ENCODE data around the gene DLL4. TPM values are rescaled to one million over a fixed set of nuclear protein-coding genes. Genes with fewer than 3 reads are reported as not detected.

The DLL4 gene
- total RNA-seq, 2 experiments from 2014 or later = 0.15 to 0.19 TPM

GRCh38 chr15:40914486-40914885, 14.7 kb upstream of the DLL4 start:
- Histone ChIP-seq H3K9me2 (ENCODE audit: insufficient read depth, low read length) (no peaks in the 10 kb centered on the region), H3K4me2 (ENCODE audit: low read length) (no peak overlapping the region), H4K20me1 (ENCODE audit: insufficient read depth, low read length) (no peaks in the 10 kb centered on the region), H3K4me3 (ENCODE audit: low read depth, low read length, poor library complexity, severe bottlenecking) (no peak overlapping the region), H3K27ac (ENCODE audit: low read depth, low read length, poor library complexity, severe bottlenecking) (no peak overlapping the region), H2AFZ (ENCODE audit: low read length) (no peak overlapping the region), H3K9me3 (ENCODE audit: low read length) (no peaks in the 10 kb centered on the region), H3K36me3 (ENCODE audit: insufficient read depth, low read length) (no peaks in the 10 kb centered on the region), H3K79me2 (ENCODE audit: insufficient read depth, low read depth, low read length) (no peaks in the 10 kb centered on the region), H3K4me1 (ENCODE audit: insufficient read depth, low read length, poor library complexity, severe bottlenecking) (peaks cover 8% of the 10 kb centered on the region)
- TF ChIP-seq CTCF (conservative IDR thresholded peaks at IDR 0.05; ENCODE audit: low read length) (peak; percentile 77), EZH2phosphoT487 (IDR thresholded peaks at IDR 0.05; ENCODE audit: borderline replicate concordance, low read depth, low read length) (no peak)
- POLR2A ChIA-PET = no interaction called here
- DNase-seq (ENCODE audit: low spot score) = peak; percentile 41
- BruUV-seq (replicated peaks) = no TSS peak
- intact Hi-C loops (cut with micrococcal nuclease; ENCODE audit: unreplicated experiment) = no loop called here
- CTCF ChIA-PET (ENCODE audit: unreplicated experiment) = no interaction called here

- no peaks in the 10 kb centered on the region for H4K20me1 ChIP-seq (ENCODE audit: insufficient read depth, low read length)
- TF ChIP-seq CTCF (conservative IDR thresholded peaks at IDR 0.05; ENCODE audit: low read length) (no peak), EZH2phosphoT487 (IDR thresholded peaks at IDR 0.05; ENCODE audit: borderline replicate concordance, low read depth, low read length) (no peak)
- no peak for DNase-seq (ENCODE audit: low spot score)
- no peaks in the 10 kb centered on the region for H3K36me3 ChIP-seq (ENCODE audit: insufficient read depth, low read length)
- no peak overlapping the region for H2AFZ ChIP-seq (ENCODE audit: low read length)
- H3K9me2 ChIP-seq (ENCODE audit: insufficient read depth, low read length) = no peaks in the 10 kb centered on the region
- intact Hi-C loops (cut with micrococcal nuclease; ENCODE audit: unreplicated experiment) = no loop called here
- H3K27ac ChIP-seq (ENCODE audit: low read depth, low read length, poor library complexity, severe bottlenecking) = no peak overlapping the region
- no peaks in the 10 kb centered on the region for H3K9me3 ChIP-seq (ENCODE audit: low read length)
- peaks cover 8% of the 10 kb centered on the region for H3K4me1 ChIP-seq (ENCODE audit: insufficient read depth, low read length, poor library complexity, severe bottlenecking)
- POLR2A ChIA-PET = no interaction called here
- H3K4me2 ChIP-seq (ENCODE audit: low read length) = no peak overlapping the region
- BruUV-seq (replicated peaks) = no TSS peak
- H3K79me2 ChIP-seq (ENCODE audit: insufficient read depth, low read depth, low read length) = no peaks in the 10 kb centered on the region
- H3K4me3 ChIP-seq (ENCODE audit: low read depth, low read length, poor library complexity, severe bottlenecking) = no peak overlapping the region
- CTCF ChIA-PET (ENCODE audit: unreplicated experiment) = no interaction called here
Observed at GRCh38 chr15:40915116-40915661, 14.0 kb upstream of the DLL4 start.

DNA sequence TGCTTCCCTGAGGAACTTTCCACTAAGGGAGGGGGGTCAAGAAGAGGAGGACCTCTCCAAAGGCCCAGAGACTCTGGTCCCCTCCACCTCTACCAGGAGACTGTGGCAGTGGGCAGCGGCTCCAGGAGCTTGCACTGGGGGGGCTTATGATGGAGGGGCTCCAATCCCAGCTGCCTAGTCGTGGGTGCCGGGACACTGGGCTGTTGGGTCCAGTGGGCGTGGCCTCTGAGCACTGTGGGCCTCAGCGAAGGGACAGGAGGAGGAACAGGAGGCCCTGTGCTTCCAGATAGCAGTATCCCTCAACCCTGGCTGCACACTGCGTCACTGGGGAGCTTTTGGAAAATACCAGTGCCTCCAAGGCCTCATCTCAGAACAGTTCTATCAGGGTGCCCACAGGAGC, 13.5 kb upstream of the DLL4 start:
- CTCF ChIA-PET (ENCODE audit: unreplicated experiment) = no interaction called here
- no peak for DNase-seq (ENCODE audit: low spot score)
- no peaks in the 10 kb centered on the region for H3K36me3 ChIP-seq (ENCODE audit: insufficient read depth, low read length)
- no peaks in the 10 kb centered on the region for H4K20me1 ChIP-seq (ENCODE audit: insufficient read depth, low read length)
- no peak overlapping the region for H2AFZ ChIP-seq (ENCODE audit: low read length)
- TF ChIP-seq EZH2phosphoT487 (IDR thresholded peaks at IDR 0.05; ENCODE audit: borderline replicate concordance, low read depth, low read length) (no peak), CTCF (conservative IDR thresholded peaks at IDR 0.05; ENCODE audit: low read length) (no peak)
- H3K9me3 ChIP-seq (ENCODE audit: low read length) = no peaks in the 10 kb centered on the region
- no peaks in the 10 kb centered on the region for H3K79me2 ChIP-seq (ENCODE audit: insufficient read depth, low read depth, low read length)
- H3K9me2 ChIP-seq (ENCODE audit: insufficient read depth, low read length) = no peaks in the 10 kb centered on the region
- H3K4me2 ChIP-seq (ENCODE audit: low read length) = no peak overlapping the region
- no peak overlapping the region for H3K4me3 ChIP-seq (ENCODE audit: low read depth, low read length, poor library complexity, severe bottlenecking)
- POLR2A ChIA-PET = interaction anchor here (0.6 to 0.8 kb wide), 2 partner anchors 8 to 36 kb away, joined by 3 to 4 read pairs; no protein-coding TSS in a partner anchor
- H3K4me1 ChIP-seq (ENCODE audit: insufficient read depth, low read length, poor library complexity, severe bottlenecking) = peaks cover 6% of the 10 kb centered on the region
- no TSS peak for BruUV-seq (replicated peaks)
- H3K27ac ChIP-seq (ENCODE audit: low read depth, low read length, poor library complexity, severe bottlenecking) = no peak overlapping the region
- intact Hi-C loops (cut with micrococcal nuclease; ENCODE audit: unreplicated experiment) = no loop called here
